PFSK-1 (cell line): ENCODE results near the gene GATA2.

Experiments
- FOXP2 ChIP-seq: optimal IDR thresholded peaks from 2 replicates; pipeline ENCODE3; 2011; ENCODE audit warnings: borderline replicate concordance, control low read depth, inconsistent platforms; ENCODE audit not compliant: insufficient read depth; ENCODE audit errors: extremely low read length, extremely low read depth
- POLR2AphosphoS5 ChIP-seq: IDR thresholded peaks from 2 replicates; pipeline ENCODE4 v1.6.1; 2012; ENCODE audit warnings: low read depth, mild to moderate bottlenecking, control low read depth, low read length, moderate library complexity
- REST ChIP-seq, 2 experiments: IDR thresholded peaks; 2 replicates each; pipeline versions ENCODE4 v1.6.1 to v1.8.0; 2011 to 2012; ENCODE audit warnings: low read depth in 2 of 2, low read length in 2 of 2, control low read depth in 1 of 2, inconsistent platforms in 1 of 2, mild to moderate bottlenecking in 1 of 2, moderate library complexity in 1 of 2; ENCODE audit not compliant: insufficient read depth in 1 of 2
- SIN3A ChIP-seq: IDR thresholded peaks from 2 replicates; pipeline ENCODE4 v1.6.1; 2012; ENCODE audit warnings: mild to moderate bottlenecking, low read length, moderate library complexity, borderline replicate concordance; ENCODE audit not compliant: insufficient read depth
- TAF1 ChIP-seq: IDR thresholded peaks from 2 replicates; pipeline ENCODE4 v1.6.1; 2012; ENCODE audit warnings: low read length, control low read depth, borderline replicate concordance; ENCODE audit not compliant: insufficient read depth

Gene GATA2

GRCh38 chr3:128471110-128471509 lies 21.9 kb downstream of the GATA2 start:
- TF ChIP-seq TAF1 (no peak), FOXP2 (no peak), SIN3A (no peak), REST (IDR thresholded peaks at IDR 0.05; ENCODE audit: insufficient read depth in 1 of 2, low read depth in 2 of 2, low read length in 2 of 2) (no peak), POLR2AphosphoS5 (no peak)

- TF ChIP-seq POLR2AphosphoS5 (no peak), REST (IDR thresholded peaks at IDR 0.05; ENCODE audit: insufficient read depth in 1 of 2, low read depth in 2 of 2, low read length in 2 of 2) (no peak), SIN3A (no peak), FOXP2 (no peak), TAF1 (no peak)
These were observed 22.7 kb downstream of the GATA2 start for GRCh38 chr3:128470134-128470899.

GRCh38 chr3:128469556-128469955 lies 23.4 kb downstream of the GATA2 start:
- TF ChIP-seq POLR2AphosphoS5 (no peak), FOXP2 (no peak), REST (IDR thresholded peaks at IDR 0.05; ENCODE audit: insufficient read depth in 1 of 2, low read depth in 2 of 2, low read length in 2 of 2) (no peak), TAF1 (no peak), SIN3A (no peak)

GRCh38 chr3:128468791-128469527 lies 24.0 kb downstream of the GATA2 start:
- TF ChIP-seq FOXP2 = no peak
- TF ChIP-seq POLR2AphosphoS5 = no peak
- no peak for TF ChIP-seq SIN3A
- no peak for TF ChIP-seq REST (IDR thresholded peaks at IDR 0.05; ENCODE audit: insufficient read depth in 1 of 2, low read depth in 2 of 2, low read length in 2 of 2)
- TF ChIP-seq TAF1 = no peak
